Erythroblast (primary cell): ENCODE measurements around the gene CYP2C18.
"Not testable (repeated sequence)": the region's sequence is repeated elsewhere in the genome, so short reads cannot be mapped to it uniquely, and the experiment has no call there.

Source experiments
- DNase-seq, 2 experiments: peaks; one replicate each; lab custom pipeline; 2025; lab: John Stamatoyannopoulos, UW
- GATA1 ChIP-seq: IDR thresholded peaks from 2 replicates; pipeline ENCODE4 v1.6.1; 2011; ENCODE audit warnings: low read depth, mild to moderate bottlenecking, control low read depth, low read length, moderate library complexity
- POLR2A ChIP-seq: IDR thresholded peaks from 2 replicates; pipeline ENCODE4 v1.6.1; 2011; ENCODE audit warnings: mild to moderate bottlenecking, low read length

Gene CYP2C18

GRCh38 chr10:94687625-94688248 is 4.2 kb downstream of the CYP2C18 start:
- TF ChIP-seq GATA1 (no peak), POLR2A (no peak)

DNA sequence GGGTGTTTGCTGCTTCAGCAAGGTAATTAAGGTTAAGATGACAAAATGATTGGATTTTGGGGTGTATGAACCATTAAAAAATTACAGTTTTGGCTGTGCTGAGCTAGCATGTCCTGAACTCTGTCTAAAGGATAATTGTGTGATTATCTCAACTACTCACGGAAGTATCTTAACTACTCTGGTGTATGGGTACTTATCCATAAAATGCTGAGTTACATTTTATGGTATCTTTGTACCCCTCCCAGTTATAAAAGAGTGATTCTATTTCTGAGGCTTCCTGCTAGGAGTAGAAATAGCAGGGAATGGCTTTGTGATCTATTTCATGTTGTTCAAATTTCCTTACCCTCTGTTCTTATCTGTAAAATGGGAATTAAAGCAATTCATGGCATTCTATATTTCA is 22.6 kb downstream of the CYP2C18 start:
- no peak for DNase-seq
- no peak for TF ChIP-seq POLR2A
- no peak for TF ChIP-seq GATA1

More at GRCh38 chr10:94687625-94688248, 4.2 kb downstream of the CYP2C18 start:
- no peak for DNase-seq

DNA sequence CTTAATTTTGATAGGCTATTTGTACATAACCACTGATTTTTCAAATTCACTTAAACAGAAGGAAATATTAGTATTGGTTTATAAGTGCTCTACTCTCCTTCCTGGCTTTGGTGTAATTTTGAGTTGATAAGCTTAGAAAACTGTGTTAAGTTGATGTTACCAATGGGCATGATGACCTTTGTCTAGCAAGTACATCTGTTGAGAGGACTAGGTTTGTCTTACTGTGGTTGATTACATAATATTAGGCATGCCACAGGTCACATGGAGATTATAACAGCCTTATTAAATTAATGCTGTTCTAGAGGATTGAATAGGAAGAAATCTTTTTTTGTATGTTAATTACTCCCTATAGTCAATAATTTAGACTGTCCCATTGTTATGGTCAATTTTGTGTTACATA is 27.0 kb downstream of the CYP2C18 start:
- no peak for DNase-seq
- TF ChIP-seq POLR2A (no peak), GATA1 (no peak)

- DNase-seq = no peak
- no peak for TF ChIP-seq GATA1
- TF ChIP-seq POLR2A = no peak
Measured at GRCh38 chr10:94725871-94726270, 42.3 kb downstream of the CYP2C18 start.

DNA sequence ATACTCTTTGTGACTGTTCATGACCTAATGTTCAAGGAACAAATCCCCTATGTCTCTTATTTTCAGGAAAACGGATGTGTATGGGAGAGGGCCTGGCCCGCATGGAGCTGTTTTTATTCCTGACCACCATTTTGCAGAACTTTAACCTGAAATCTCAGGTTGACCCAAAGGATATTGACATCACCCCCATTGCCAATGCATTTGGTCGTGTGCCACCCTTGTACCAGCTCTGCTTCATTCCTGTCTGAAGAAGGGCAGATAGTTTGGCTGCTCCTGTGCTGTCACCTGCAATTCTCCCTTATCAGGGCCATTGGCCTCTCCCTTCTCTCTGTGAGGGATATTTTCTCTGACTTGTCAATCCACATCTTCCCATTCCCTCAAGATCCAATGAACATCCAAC is 51.7 kb downstream of the CYP2C18 start:
- no peak for DNase-seq
- TF ChIP-seq POLR2A (no peak), GATA1 (no peak)

DNA sequence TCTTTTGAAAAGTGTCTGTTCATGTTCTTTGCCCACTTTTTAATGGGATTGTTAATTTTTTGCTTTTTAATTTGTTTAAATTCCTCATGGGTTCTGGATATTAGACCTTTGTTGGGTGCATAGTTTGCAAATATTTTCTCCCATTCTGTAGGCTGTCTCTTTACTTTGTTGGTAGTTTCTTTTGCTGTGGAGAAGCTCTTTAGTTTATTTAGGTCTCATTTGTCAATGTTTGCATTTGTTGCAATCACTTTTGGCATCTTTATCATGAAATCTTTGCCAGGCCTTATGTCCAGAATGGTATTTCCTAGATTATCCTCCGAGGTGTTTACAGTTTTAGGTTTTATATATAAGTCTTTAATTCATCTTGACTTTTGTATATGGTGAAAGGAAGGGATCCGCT is 55.1 kb downstream of the CYP2C18 start:
- TF ChIP-seq POLR2A = no peak
- TF ChIP-seq GATA1 = no peak
- no peak for DNase-seq

DNA sequence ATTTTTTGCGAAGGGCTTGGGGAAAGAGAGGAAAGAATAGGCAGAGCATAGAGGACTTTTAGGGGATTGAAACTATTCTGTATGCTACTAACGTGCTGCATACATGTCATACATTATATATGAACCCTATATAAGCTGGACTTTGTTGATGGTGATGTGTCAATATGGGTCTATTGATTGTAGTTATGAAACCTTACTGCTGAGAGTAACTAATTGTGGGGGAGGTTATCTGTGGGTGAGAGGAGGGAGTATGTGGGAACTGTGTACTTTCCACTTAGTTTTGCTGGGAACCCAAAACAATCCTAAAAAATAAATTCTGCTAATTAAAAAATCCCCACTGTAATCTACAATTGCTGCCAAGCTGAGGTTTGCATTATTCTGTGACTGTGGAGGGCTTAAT is 63.6 kb downstream of the CYP2C18 start:
- TF ChIP-seq POLR2A (no peak), GATA1 (no peak)
- no peak for DNase-seq

GRCh38 chr10:94747838-94748237 is 64.3 kb downstream of the CYP2C18 start:
- no peak for DNase-seq
- no peak for TF ChIP-seq GATA1
- TF ChIP-seq POLR2A = no peak

- no peak for TF ChIP-seq GATA1
- no peak for TF ChIP-seq POLR2A
- DNase-seq = no peak
Measured at GRCh38 chr10:94757916-94758315, 74.4 kb downstream of the CYP2C18 start.

- TF ChIP-seq GATA1 (no peak), POLR2A (no peak)
- DNase-seq = no peak
Measured at GRCh38 chr10:94760586-94761178, 77.2 kb downstream of the CYP2C18 start.

DNA sequence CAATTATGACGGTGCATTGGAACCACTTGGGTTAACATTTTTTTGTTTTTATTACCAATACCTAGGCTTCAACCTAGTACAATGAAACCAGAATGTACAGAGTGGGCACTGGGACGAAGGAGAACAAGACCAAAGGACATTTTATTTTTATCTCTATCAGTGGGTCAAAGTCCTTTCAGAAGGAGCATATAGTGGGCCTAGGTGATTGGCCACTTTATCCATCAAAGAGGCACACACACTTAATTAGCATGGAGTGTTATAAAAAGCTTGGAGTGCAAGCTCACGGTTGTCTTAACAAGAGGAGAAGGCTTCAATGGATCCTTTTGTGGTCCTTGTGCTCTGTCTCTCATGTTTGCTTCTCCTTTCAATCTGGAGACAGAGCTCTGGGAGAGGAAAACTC is 78.9 kb downstream of the CYP2C18 start, which contains the start of gene CYP2C19:
Gene CYP2C19 (plus strand): TSS at position 289 of the 400 bp plus-strand sequence. CDS start 25 bp downstream, at position 314.
- TF ChIP-seq GATA1 = no peak
- TF ChIP-seq POLR2A = no peak
- DNase-seq = no peak

DNA sequence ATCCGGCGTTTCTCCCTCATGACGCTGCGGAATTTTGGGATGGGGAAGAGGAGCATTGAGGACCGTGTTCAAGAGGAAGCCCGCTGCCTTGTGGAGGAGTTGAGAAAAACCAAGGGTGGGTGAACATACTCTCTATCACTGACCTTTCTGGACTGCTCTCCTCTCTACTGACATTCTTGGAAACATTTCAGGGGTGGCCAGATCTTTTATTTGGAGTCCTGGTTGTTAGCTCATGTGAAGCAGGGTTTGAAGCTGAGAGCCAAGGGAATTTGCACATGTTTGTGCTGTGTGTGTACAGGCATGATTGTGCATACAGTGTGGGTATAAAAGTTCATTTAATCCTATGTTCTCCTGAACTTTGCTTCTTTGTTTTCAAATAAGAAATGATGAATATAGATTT is 91.9 kb downstream of the CYP2C18 start:
- DNase-seq = not testable (repeated sequence)

DNA sequence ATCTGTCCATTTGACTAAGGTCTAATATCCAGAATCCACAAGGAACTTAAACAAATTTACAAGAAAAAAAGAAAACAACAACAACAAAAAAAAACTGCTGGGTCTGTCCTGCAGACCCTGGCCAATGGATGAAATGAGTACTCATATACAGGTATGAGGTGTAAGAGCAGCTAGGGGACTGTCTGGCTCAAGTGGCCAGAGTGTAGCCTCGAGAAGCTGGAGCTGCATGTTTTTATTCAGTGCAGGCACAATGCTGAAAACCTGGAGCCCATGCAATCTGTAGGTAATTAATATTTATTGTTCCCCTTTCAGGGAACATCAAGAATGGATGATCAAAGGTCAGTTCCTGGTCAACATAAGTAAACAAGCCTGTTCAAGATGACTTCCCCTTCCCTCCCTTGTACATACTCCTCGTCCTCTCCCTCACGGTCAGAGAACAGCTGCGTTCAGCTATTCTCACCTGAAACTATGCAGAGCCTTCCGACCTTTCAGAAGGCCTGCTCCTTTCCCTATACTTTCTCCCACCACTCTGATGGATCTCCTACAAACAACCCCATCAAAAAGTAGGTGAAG is 94.4 kb downstream of the CYP2C18 start:
- DNase-seq = no peak
- TF ChIP-seq POLR2A = no peak
- no peak for TF ChIP-seq GATA1

DNA sequence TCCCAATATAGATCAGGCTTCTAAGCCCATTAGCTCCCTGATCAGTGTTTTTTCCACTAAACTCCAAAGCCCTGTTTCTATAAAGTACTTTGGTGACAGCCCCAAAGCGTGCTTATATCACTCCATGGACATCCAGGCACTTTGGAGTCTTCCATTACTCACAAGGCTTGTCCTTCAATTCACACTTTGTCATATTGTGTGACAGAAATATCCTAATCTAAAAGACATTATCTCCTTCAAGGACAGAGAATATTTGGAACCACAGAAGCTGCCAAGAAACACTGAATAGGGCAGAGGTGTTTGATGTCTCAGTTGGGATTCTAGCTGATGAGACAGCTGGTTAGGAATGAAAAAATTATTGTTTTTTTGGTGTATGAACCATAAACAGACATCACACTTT is 97.3 kb downstream of the CYP2C18 start:
- TF ChIP-seq POLR2A (no peak), GATA1 (no peak)
- DNase-seq = no peak

DNA sequence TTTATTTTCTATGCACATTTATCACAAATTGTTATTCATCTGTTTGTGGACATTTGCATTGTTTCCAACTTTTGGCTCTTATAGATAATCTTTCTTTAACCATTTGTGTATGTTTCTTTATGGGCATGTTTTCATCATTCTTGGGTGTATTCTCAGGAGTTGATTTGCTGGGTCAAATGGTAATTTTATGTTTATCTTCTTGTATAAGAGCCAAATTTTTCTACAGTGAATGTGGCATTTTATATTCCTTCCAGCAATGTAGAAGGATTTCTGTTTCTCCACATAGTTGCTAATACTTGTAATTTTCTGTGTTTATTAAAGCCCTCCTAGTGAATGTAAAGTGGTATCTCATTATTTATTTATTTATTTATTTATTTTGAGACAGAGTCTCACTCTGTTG is 100.7 kb downstream of the CYP2C18 start:
- DNase-seq = no peak
- TF ChIP-seq POLR2A (no peak), GATA1 (no peak)
